K562 (cell line): ENCODE data around the gene PLD3. TPM values are rescaled to one million over a fixed set of nuclear protein-coding genes. Genes with fewer than 3 reads are reported as not detected.

Experiments
- ARID1B ChIP-seq: fragments of 450-650 bp; IDR thresholded peaks from 2 replicates; pipeline ENCODE4 v1.6.1; 2016; ENCODE audit warnings: antibody characterized with exemption, mild to moderate bottlenecking, inconsistent platforms
- BRD9 ChIP-seq: fragments of 450-650 bp; IDR thresholded peaks from 2 replicates; pipeline ENCODE4 v1.6.1; 2018; ENCODE audit warnings: low read depth; ENCODE audit not compliant: partially characterized antibody
- CREB1 ChIP-seq, 2 experiments: sonication (generic) in 1 of 2; formaldehyde crosslinking in 1 of 2; IDR thresholded peaks; 2 replicates each; pipeline versions ENCODE4 v1.6.1 to v1.8.0; 2012 to 2022; ENCODE audit warnings: inconsistent platforms in 1 of 2, mild to moderate bottlenecking in 1 of 2, missing genetic modification reagents in 1 of 2, moderate library complexity in 1 of 2
- E2F1 ChIP-seq: sonication (generic); formaldehyde crosslinking; IDR thresholded peaks from 2 replicates; pipeline ENCODE4 v1.8.1; 2023; ENCODE audit warnings: mild to moderate bottlenecking, missing genetic modification reagents, moderate library complexity
- ELK1 ChIP-seq: sonication (generic); formaldehyde crosslinking; IDR thresholded peaks from 2 replicates; pipeline ENCODE4 v1.8.1; 2022; ENCODE audit warnings: missing genetic modification reagents
- HNRNPL ChIP-seq: fragments of 200-400 bp; formaldehyde crosslinking; IDR thresholded peaks from 2 replicates; pipeline ENCODE4 v1.6.1; 2017; ENCODE audit warnings: low read depth, mild to moderate bottlenecking, low read length
- KLF1 ChIP-seq: fragments of 450-650 bp; IDR thresholded peaks from 2 replicates; pipeline ENCODE4 v1.6.1; 2016; ENCODE audit warnings: missing genetic modification characterization, missing compliant biosample characterization
- L3MBTL2 ChIP-seq: fragments of 450-650 bp; IDR thresholded peaks from 2 replicates; pipeline ENCODE4 v1.6.1; 2016; ENCODE audit warnings: mild to moderate bottlenecking, moderate library complexity
- MTA3 ChIP-seq: fragments of 450-650 bp; formaldehyde crosslinking; IDR thresholded peaks from 2 replicates; pipeline ENCODE4 v1.6.1; 2017; ENCODE audit warnings: mild to moderate bottlenecking, borderline replicate concordance
- POLR2G ChIP-seq: fragments of 200-400 bp; formaldehyde crosslinking; IDR thresholded peaks from 2 replicates; pipeline ENCODE4 v1.6.1; 2017; ENCODE audit warnings: low read depth, mild to moderate bottlenecking, antibody characterized with exemption, low read length, moderate library complexity
- PRDM10 ChIP-seq: fragments of 450-650 bp; IDR thresholded peaks from 2 replicates; pipeline ENCODE4 v1.6.1; 2018; ENCODE audit not compliant: partially characterized antibody
- STAT5A ChIP-seq: IDR thresholded peaks from 2 replicates; pipeline ENCODE4 v1.6.1; 2012; ENCODE audit warnings: low read length, inconsistent platforms, borderline replicate concordance
- TEAD4 ChIP-seq, 2 experiments: sonication (generic) in 1 of 2; formaldehyde crosslinking in 1 of 2; IDR thresholded peaks; 2 replicates each; pipeline versions ENCODE4 v1.6.1 to v1.8.0; 2012 to 2022; ENCODE audit warnings: borderline replicate concordance in 1 of 2, inconsistent platforms in 1 of 2, low read length in 1 of 2, mild to moderate bottlenecking in 1 of 2, missing genetic modification reagents in 1 of 2
- U2AF1 ChIP-seq: fragments of 200-400 bp; formaldehyde crosslinking; optimal IDR thresholded peaks from 2 replicates; pipeline ENCODE3; 2017; ENCODE audit warnings: mild to moderate bottlenecking, low read depth, low read length, moderate library complexity
- ZNF12 ChIP-seq: sonication (generic); formaldehyde crosslinking; IDR thresholded peaks from 2 replicates; pipeline ENCODE4 v1.4.0; 2020; ENCODE audit warnings: mild to moderate bottlenecking, missing genetic modification reagents
- ZNF146 ChIP-seq: IDR thresholded peaks from one replicate; pipeline ENCODE4 v1.6.1; 2018; ENCODE audit warnings: missing compliant biosample characterization; ENCODE audit not compliant: unreplicated experiment
- ZNF263 ChIP-seq: sonication (generic); formaldehyde crosslinking; IDR thresholded peaks from 2 replicates; pipeline ENCODE4 v1.8.0; 2022; ENCODE audit warnings: mild to moderate bottlenecking, missing genetic modification reagents, borderline replicate concordance
- ZNF398 ChIP-seq: fragments of 250-450 bp; sonication (Bioruptor Pico); IDR thresholded peaks from 2 replicates; pipeline ENCODE4 v1.8.0; 2021; ENCODE audit warnings: moderate library complexity, mild to moderate bottlenecking, inconsistent platforms
- ZNF584 ChIP-seq: fragments of 200-800 bp; sonication (Bioruptor generic); IDR thresholded peaks from 2 replicates; pipeline ENCODE4 v1.6.1; 2016; ENCODE audit warnings: low read depth, mild to moderate bottlenecking, missing genetic modification characterization, missing compliant biosample characterization
- polyA plus RNA-seq, 8 experiments: library from polyadenylated mRNA; depleted of rRNA in 4 of 8; stranded (reverse) in 5 of 8; unstranded in 3 of 8; fragments of >200 nt; fragmentation: Nextera tagmentation in 2 of 8; fragmentation: Illumina TruSeq in 1 of 8; extraction: Ambion mirVana in 2 of 8; extraction: Trizol in 1 of 8; gene quantifications; 2 replicates each; pipeline versions ENCODE4 v1.2.1 to v1.2.3, GENCODE V29; 2011 to 2014; ENCODE audit warnings: inconsistent platforms in 1 of 8, missing spikeins in 1 of 8
- total RNA-seq, 7 experiments: library from RNA; depleted of rRNA in 6 of 7; stranded (reverse); fragments of >200 nt in 6 of 7; fragmentation: Illumina TruSeq in 2 of 7; extraction: Trizol in 2 of 7; gene quantifications; 2 replicates each; pipeline versions ENCODE4 v1.2.1 to v1.2.3, GENCODE V29; 2011 to 2021; ENCODE audit warnings: low replicate concordance in 1 of 7

PLD3 gene
- total and polyA plus RNA-seq, 9 of the 15 experiments (the other 6 are each of a cell fraction or from before 2014, with no cell fraction given) = 2.3 to 128 (median 72.7) TPM

GRCh38 chr19:40403262-40403984, 54.9 kb downstream of the PLD3 start (continued):
- TF ChIP-seq PRDM10 = peak; percentile 2
- TF ChIP-seq ARID1B = peak; percentile 13; the same call in 1 of the 2 replicates
- TF ChIP-seq KLF1 (tag) = no peak
- peak; percentile 70; the same call in 1 of the 2 replicates for TF ChIP-seq L3MBTL2
- TF ChIP-seq ZNF146 (CRISPR knock-in tag) = no peak
- TF ChIP-seq STAT5A = no peak
- 0 out of 2 replicates have a peak, but pooled peaks have one; percentile 9 for TF ChIP-seq ZNF584
- no peak for TF ChIP-seq U2AF1
- no peak for TF ChIP-seq HNRNPL
- no peak for TF ChIP-seq ELK1
- no peak for TF ChIP-seq ZNF398 (CRISPR knock-in tag)
- TF ChIP-seq MTA3 = peak; percentile 27; the same call in 1 of the 2 replicates
- peak; percentile 58; the same call in 1 of the 2 replicates for TF ChIP-seq ZNF12 (CRISPR knock-in tag)
- TF ChIP-seq E2F1 (CRISPR knock-in tag) = no peak
- 0 out of 2 replicates have a peak, but pooled peaks have one; percentile 44 for TF ChIP-seq ZNF263 (CRISPR knock-in tag)
- no peak for TF ChIP-seq CREB1 (IDR thresholded peaks at IDR 0.05)
- no peak for TF ChIP-seq CREB1 (CRISPR knock-in tag; IDR thresholded peaks at IDR 0.05)
- peak; percentile 17; the same call in 1 of the 2 replicates for TF ChIP-seq TEAD4 (IDR thresholded peaks at IDR 0.05; ENCODE audit: low read length)
- TF ChIP-seq TEAD4 (CRISPR knock-in tag; IDR thresholded peaks at IDR 0.05; ENCODE audit: borderline replicate concordance) = no peak
- peak; percentile 40; the same call in 1 of the 2 replicates for TF ChIP-seq POLR2G
- TF ChIP-seq BRD9 = peak; percentile 73
